WTC11 (cell line): ENCODE data around the gene GPC1.

ENCODE experiments used
- CTCF ChIP-seq: fragments of 200-600 bp; IDR thresholded peaks from 2 replicates; pipeline ENCODE4 v1.8.0; 2022; ENCODE audit warnings: antibody characterized with exemption
- E2F5 ChIP-seq: sonication (generic); formaldehyde crosslinking; IDR thresholded peaks from 2 replicates; pipeline ENCODE4 v1.8.1; 2022; ENCODE audit warnings: mild to moderate bottlenecking, moderate library complexity, missing genetic modification reagents
- PRDM15 ChIP-seq: sonication (generic); formaldehyde crosslinking; IDR thresholded peaks from 2 replicates; pipeline ENCODE4 v1.8.0; 2022; ENCODE audit warnings: missing genetic modification reagents
- PREB ChIP-seq: sonication (generic); formaldehyde crosslinking; IDR thresholded peaks from 2 replicates; pipeline ENCODE4 v1.8.1; 2022; ENCODE audit warnings: mild to moderate bottlenecking, missing genetic modification reagents, moderate library complexity, borderline replicate concordance
- SP1 ChIP-seq: sonication (generic); formaldehyde crosslinking; conservative IDR thresholded peaks from 2 replicates; pipeline ENCODE4 v1.8.1; 2022; ENCODE audit warnings: missing genetic modification reagents
- USF2 ChIP-seq: sonication (generic); formaldehyde crosslinking; IDR thresholded peaks from 2 replicates; pipeline ENCODE4 v1.8.1; 2023; ENCODE audit warnings: mild to moderate bottlenecking, missing genetic modification reagents, moderate library complexity
- ZNF121 ChIP-seq: sonication (generic); formaldehyde crosslinking; IDR thresholded peaks from 2 replicates; pipeline ENCODE4 v1.8.0; 2023; ENCODE audit warnings: missing genetic modification reagents

GRCh38 chr2:240452462-240453256 is 17.2 kb downstream of the GPC1 start:
- TF ChIP-seq PREB (no peak), PRDM15 (CRISPR knock-in tag) (no peak), CTCF (no peak), E2F5 (CRISPR knock-in tag) (no peak), SP1 (CRISPR knock-in tag) (no peak), USF2 (CRISPR knock-in tag) (no peak), ZNF121 (CRISPR knock-in tag) (no peak)
